NCI-H1694 (cell line): Measurements from ENCODE around the gene FPR1.
"Not testable (repeated sequence)": the region's sequence is repeated elsewhere in the genome, so short reads cannot be mapped to it uniquely, and the experiment has no call there.

Experiments used
- DNase-seq: peaks from one replicate; lab custom pipeline; 2025; lab: John Stamatoyannopoulos, UW

FPR1 gene

GRCh38 chr19:51779703-51780102 is 28.0 kb upstream of the FPR1 start:
- no peak for DNase-seq

DNA sequence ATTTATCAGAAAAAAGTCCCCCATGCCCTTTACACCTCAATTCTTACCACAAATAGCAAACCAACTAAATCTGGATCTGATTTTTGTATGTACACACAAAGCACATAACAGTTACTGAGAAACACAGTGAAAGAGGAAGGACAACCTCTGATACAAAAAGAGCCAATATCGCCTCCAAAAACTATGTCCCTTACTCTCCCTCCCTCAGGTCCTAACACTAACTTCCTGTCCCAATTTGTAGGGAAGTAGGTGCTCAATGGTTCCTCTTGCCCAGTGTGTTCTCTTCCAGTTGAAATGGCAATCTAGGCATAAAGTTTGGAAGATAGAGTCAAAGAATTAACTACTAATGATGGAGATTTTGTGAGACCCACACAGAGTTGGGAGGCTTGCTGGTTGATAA is 27.5 kb upstream of the FPR1 start:
- no peak for DNase-seq

DNA sequence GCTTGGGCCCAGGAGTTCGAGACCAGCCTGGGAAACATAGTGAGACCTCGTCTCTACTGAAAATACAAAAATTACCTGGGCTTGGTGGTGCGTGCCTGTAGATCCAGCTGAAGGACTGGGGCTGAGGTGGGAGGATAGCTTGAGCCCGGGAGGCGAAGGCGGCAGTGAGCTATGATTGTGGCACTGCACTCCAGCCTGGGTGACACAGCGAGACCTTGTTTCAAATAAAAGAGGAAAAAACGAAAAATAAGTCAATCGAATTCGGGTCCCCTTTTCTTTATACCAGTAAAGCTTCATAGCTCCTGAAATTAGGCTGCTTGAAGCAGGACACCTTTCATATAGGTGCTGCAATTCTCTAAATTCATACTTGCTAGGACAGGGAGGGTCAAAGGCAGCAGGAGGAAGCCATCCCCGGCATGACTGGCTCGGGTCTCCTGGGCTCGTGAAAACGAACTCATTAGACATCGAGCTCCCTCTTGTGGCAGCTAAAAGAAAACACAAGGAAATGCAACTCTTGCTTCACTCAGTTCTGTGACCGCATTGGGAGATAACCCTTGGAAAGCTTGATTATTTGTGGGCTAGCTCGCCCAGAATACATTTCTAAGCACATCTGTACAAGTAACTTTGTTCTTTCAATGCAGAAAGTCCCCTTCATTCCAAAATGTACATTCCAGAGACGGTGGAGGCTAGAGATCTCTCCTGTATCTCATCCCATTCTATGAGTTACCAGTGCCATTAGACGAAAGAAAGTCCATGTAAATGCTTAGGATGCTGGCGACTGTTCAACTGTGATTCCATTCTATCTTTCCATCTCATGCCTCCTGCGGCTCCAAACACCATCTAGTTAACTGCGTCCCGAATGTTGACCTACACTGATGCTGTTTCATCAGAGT is 26.1 kb upstream of the FPR1 start:
- peak; percentile 39 for DNase-seq

GRCh38 chr19:51776561-51776960 is 24.9 kb upstream of the FPR1 start:
- not testable (repeated sequence) for DNase-seq

- no peak for DNase-seq
Observed at GRCh38 chr19:51772977-51773376, 21.3 kb upstream of the FPR1 start.

GRCh38 chr19:51771376-51772130 is 19.9 kb upstream of the FPR1 start:
- DNase-seq: no peak

DNA sequence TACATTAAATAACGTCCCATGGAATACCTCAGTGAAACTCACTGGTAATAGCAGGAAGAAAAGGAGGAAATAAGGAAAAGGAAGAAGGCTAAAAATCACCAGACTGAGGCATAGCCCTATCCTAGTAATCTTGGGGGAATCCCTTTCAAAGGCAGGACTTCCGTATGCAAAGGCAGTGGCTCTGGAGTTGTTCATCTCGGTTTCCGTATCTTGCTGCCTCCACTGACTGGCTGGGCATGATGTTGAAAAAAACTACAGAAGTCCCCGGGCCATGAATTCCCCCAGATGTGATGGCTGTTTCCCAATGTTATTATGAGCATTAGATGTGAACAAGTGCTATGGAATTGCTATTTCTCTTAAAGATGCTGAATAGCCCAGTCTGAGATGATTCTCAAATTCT is 14.8 kb upstream of the FPR1 start:
- DNase-seq: no peak

DNA sequence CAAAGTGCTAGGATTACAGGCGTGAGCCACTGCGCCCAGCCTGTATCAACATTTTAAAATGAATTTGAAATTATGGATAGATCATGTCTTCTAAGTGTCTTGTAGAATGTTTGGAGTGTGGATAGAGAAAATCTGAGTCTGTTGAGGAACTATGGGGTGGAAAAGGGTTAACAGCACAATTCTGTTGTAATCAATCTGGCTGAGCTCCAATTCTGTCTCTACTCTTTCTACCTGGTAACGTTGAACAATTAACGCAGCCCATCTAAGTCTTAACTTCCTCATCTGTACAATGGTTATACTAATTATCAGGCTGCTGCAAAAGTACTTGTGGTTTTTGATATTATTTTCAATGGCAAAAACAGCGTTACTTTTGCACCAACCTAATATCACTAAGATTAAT is 13.4 kb upstream of the FPR1 start:
- DNase-seq: no peak

DNA sequence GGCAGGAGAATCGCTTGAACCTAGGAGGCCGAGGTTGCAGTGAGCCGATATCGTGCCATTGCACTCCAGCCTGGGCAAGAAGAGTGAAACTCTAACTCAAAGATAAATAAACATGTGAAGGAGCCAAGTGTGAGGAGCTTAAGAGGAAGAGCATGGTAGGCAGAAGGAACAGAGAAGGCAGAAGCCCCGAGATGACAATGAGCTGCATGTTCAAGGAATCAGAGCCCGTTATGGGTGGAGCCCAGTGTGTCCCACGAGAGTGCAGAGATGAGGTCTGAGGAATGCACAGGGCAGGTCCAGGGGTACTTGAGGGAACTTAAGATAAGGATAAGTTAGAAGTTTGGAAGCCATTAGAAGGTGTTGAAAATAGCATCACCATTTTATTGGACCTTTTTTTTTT is 10.0 kb upstream of the FPR1 start:
- DNase-seq: no peak

DNA sequence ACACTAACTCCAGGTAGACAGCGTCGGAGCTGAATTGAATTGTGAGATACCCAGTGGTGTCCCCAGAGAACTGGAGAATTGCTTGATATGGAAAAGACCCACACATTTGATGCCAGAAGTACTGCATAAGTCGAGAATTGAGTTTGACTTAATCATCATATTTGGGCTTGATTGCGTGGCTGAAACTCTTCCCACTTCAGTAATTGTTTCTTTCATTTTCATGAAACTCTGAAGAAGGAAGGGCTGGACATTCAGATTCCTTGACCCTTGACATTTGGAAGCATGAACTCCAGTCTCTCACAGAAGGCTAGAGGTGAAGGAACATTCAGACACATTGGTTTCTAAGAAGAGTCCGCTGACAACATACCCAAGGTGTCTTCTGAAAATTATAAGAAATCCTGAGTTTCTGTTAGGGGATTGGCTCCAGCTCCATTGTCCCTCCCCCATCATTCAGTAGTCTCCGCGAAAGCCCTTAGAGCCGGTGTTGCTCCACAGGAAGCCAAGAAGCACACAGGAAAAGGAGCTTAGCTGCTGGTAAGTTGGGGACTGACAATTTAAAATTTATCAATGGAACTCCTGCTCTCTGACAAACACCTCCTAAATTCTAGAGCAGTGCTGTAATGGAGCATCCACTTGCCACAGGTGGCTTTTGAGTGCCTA is 9.1 kb upstream of the FPR1 start, which contains the start of gene FPR2:
Gene FPR2, plus strand, starts transcription at position 484 of the 660 bp plus-strand sequence. CDS start 7,479 bp downstream, outside the sequence.
- DNase-seq: no peak

GRCh38 chr19:51755571-51755970 is 3.9 kb upstream of the FPR1 start:
- DNase-seq: no peak

DNA sequence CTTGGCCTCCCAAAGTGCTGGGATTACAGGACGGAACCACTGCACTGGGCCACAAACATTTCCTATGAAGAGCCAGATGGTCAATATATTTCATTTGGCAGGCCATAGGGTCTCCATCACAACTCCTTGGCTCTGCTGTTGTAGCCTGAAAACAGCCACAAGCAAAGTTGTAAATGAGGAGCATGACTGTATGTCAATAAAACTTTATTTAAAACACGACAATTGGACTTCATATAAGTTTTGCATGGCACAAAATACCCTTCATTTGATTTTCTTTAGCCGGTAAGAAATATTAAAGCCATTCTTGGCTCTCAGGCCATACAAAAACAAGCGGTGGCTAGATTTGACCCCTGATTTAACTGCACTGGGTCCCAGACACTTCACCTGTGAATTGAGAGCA is 3.1 kb upstream of the FPR1 start:
- DNase-seq: no peak

GRCh38 chr19:51754109-51754508 is 2.4 kb upstream of the FPR1 start:
- no peak for DNase-seq

DNA sequence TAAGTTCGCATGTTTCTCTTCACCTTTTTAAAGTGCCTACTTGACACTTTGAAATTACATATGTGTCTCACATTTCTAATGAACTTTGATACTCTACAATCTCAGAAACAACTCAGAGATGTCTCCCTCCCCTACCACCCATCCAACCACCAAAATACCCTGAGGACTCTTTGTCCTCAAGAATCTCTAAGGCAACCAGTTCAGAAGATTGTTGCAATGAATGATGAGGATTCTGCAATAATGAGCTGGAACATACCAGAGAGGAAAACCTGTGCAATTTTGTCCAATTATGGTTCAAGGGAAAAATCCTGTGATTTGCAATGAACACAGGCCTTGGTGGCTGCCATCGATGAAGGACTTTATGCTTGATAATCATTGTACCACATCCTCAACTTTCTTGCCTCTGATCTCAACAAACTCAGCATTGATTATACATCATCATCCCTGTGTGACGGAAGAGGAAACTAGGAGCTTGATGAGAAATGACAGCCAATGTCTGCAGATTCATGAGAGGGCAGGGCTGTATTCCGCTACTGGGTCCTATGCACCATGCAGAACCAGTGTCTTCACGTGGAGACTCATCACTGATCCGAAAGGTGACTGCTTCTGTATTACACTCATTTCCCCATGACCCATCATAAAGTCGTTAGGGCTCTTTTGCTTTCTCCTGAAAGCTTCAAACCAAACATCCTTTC is 1.1 kb downstream of the FPR1 start:
- DNase-seq: no peak

DNA sequence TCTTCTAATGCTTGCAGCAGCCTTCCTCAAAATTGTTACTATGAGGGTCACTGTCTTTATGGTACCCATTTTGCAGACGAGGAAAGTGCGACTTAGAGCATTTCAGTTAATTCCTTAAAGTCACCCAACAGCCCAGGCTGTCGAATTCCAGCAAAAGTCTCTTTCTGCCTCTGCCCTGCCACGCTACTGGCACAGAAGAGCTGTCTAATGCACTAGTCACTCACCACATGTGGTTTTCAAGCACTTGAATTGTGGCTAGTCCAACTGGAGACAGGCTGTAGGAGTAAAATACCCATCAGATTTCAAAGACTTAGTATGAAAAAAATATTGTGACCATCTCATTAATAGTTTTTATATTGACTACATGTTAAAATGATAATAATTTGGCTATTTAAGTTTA is 1.7 kb downstream of the FPR1 start:
- DNase-seq: no peak

- DNase-seq: no peak
Observed at GRCh38 chr19:51746731-51747130, 4.9 kb downstream of the FPR1 start.

DNA sequence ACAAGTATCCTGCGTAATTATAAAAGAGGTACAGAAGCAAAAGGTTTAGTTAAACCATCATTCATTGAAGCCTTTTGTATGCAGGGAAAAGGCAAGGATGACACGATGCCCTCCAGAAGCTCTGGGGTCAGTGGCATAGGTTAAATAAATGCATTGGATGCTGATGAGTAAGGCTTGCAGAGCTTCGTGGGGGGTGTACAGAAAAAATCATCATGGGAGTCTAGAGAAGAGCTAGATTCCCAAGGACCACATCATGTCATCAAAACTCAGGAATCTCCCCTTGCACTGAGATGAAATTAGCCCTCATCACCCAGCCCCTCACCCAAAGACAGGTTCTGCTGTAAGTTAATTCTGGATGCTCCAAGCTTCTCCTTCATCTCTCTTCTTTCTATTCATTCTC is 8.3 kb downstream of the FPR1 start:
- no peak for DNase-seq

GRCh38 chr19:51742789-51743188 is 8.9 kb downstream of the FPR1 start:
- DNase-seq: no peak

DNA sequence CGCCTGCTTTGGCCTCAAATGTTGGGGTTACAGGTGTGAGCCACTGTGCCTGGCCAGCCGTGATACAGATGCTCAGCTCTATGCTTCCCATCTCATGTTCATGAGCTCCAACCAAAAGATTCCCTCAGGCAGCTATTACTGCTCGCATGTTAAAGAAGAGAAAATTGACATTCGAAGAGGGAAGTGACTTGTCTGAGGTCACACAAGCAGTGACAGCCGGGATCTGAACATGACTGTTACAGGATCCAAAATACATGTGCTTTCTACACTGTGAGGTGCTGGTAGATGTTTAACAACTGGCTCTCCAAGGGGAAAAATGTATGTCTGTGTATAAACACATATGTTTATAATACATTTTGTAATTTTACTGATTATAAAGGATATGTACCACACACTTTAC is 11.3 kb downstream of the FPR1 start:
- no peak for DNase-seq

- no peak for DNase-seq
Observed at GRCh38 chr19:51739466-51740213, 12.0 kb downstream of the FPR1 start.

- DNase-seq: not testable (repeated sequence)
Observed at GRCh38 chr19:51738523-51738922, 13.2 kb downstream of the FPR1 start.
